Esophagus squamous epithelium (tissue), 4 donors: Measurements from ENCODE around the gene CCDC194. TPM values are rescaled to one million over a fixed set of nuclear protein-coding genes. Genes with fewer than 3 reads are reported as not detected.

Source experiments
- total RNA-seq, 4 donors: library from RNA; depleted of rRNA; stranded (reverse); fragments of >200 nt; gene quantifications; one replicate each; pipeline ENCODE4 v1.1.0, GENCODE V29; 2016

CCDC194 gene
- total RNA-seq, 4 donors from 2014 or later: not detected

Other genes with a start within 250 kb of the CCDC194 start
- 10 to 100 TPM; 11.2 to 22.5 (median 17.6) TPM for gene USE1, start 178.8 kb downstream of the CCDC194 start, total RNA-seq
- 1 to 10 TPM; 1.8 to 6.9 (median 4.1) TPM for gene OCEL1, start 168.0 kb downstream of the CCDC194 start, total RNA-seq
- gene NR2F6, start 148.3 kb downstream of the CCDC194 start, total RNA-seq: 100 to 1,000 TPM in 1 of 4 donors, 10 to 100 TPM in 3; 52.8 to 115 (median 82.7) TPM
- 1 to 10 TPM in 1 of 4 donors, under 1 TPM in 2, not detected in 1; 0.70 to 4.8 (median 0.73) TPM for gene USHBP1, start 129.5 kb downstream of the CCDC194 start, total RNA-seq
- gene BABAM1, start 126.8 kb downstream of the CCDC194 start, total RNA-seq: 10 to 100 TPM; 29.1 to 55.8 (median 53.1) TPM
- gene ANKLE1, start 112.3 kb downstream of the CCDC194 start, total RNA-seq: under 1 TPM in 3 of 4 donors, not detected in 1; 0.12 to 0.57 (median 0.22) TPM
- 1 to 10 TPM; 2.0 to 8.4 (median 5.2) TPM for gene ABHD8, start 90.8 kb downstream of the CCDC194 start, total RNA-seq
- 10 to 100 TPM; 91.1 to 97.2 (median 92.8) TPM for gene MRPL34, start 88.3 kb downstream of the CCDC194 start, total RNA-seq
- 10 to 100 TPM; 16.4 to 29.0 (median 22.7) TPM for gene DDA1, start 84.6 kb downstream of the CCDC194 start, total RNA-seq
- 10 to 100 TPM in 1 of 4 donors, 1 to 10 TPM in 3; 3.8 to 19.1 (median 6.5) TPM for gene ANO8, start 59.3 kb downstream of the CCDC194 start, total RNA-seq
- gene GTPBP3, start 56.6 kb downstream of the CCDC194 start, total RNA-seq: 10 to 100 TPM; 22.7 to 34.9 (median 31.4) TPM
- gene PLVAP, start 16.9 kb downstream of the CCDC194 start, total RNA-seq: 10 to 100 TPM in 3 of 4 donors, 1 to 10 TPM in 1; 9.1 to 38.3 (median 25.7) TPM
- 10 to 100 TPM in 3 of 4 donors, 1 to 10 TPM in 1; 4.1 to 66.8 (median 31.0) TPM for gene BST2, start 11.4 kb upstream of the CCDC194 start, total RNA-seq
- 10 to 100 TPM; 54.0 to 96.3 (median 61.7) TPM for gene MVB12A, start 25.9 kb upstream of the CCDC194 start, total RNA-seq
- gene TMEM221, start 54.5 kb upstream of the CCDC194 start, total RNA-seq: under 1 TPM in 2 of 4 donors, not detected in 2; 0.19 to 0.26 TPM
- gene NXNL1, start 66.7 kb upstream of the CCDC194 start, total RNA-seq: not detected
- gene SLC27A1, start 76.3 kb upstream of the CCDC194 start, total RNA-seq: 10 to 100 TPM in 1 of 4 donors, 1 to 10 TPM in 3; 4.1 to 19.5 (median 8.7) TPM
- 100 to 1,000 TPM in 1 of 4 donors, 10 to 100 TPM in 3; 84.5 to 104 (median 92.5) TPM for gene PGLS, start 117.5 kb upstream of the CCDC194 start, total RNA-seq
- 10 to 100 TPM; 23.1 to 51.9 (median 35.6) TPM for gene COLGALT1, start 161.5 kb upstream of the CCDC194 start, total RNA-seq